Activated naive CD8-positive, alpha-beta T cell treated with anti-CD3 and anti-CD28 coated beads for 36 hours (primary cell): ENCODE data around the gene ZDHHC1. TPM values are rescaled to one million over a fixed set of nuclear protein-coding genes. Genes with fewer than 3 reads are reported as not detected.
"Not testable (repeated sequence)": the region's sequence is repeated elsewhere in the genome, so short reads cannot be mapped to it uniquely, and the experiment has no call there.

Source experiments
- DNase-seq: peaks from one replicate; pipeline ENCODE4 v3.0.0; 2021
- H3K27ac Mint-ChIP-seq: one replicate; pipeline ENCODE4 v1.8.0; 2022; ENCODE audit warnings: mild to moderate bottlenecking, moderate library complexity, mixed read lengths
- H3K27me3 Mint-ChIP-seq: one replicate; pipeline ENCODE4 v1.8.0; 2022; ENCODE audit warnings: mild to moderate bottlenecking, mixed read lengths
- H3K36me3 Mint-ChIP-seq: one replicate; pipeline ENCODE4 v1.8.0; 2021; ENCODE audit warnings: mild to moderate bottlenecking, mixed read lengths
- H3K4me1 Mint-ChIP-seq: one replicate; pipeline ENCODE4 v1.8.0; 2021; ENCODE audit warnings: mixed read lengths
- H3K4me3 Mint-ChIP-seq: one replicate; pipeline ENCODE4 v1.8.0; 2022; ENCODE audit warnings: mild to moderate bottlenecking, moderate library complexity, mixed read lengths
- H3K9me3 Mint-ChIP-seq: one replicate; pipeline ENCODE4 v1.8.0; 2022; ENCODE audit warnings: mixed read lengths
- total RNA-seq, 2 experiments: library from RNA; stranded (reverse); gene quantifications; one replicate each; pipeline ENCODE4 v1.2.3, GENCODE V29; 2021

Gene ZDHHC1
- total RNA-seq, 2 experiments from 2014 or later = 0.76 to 1.2 TPM

- Mint-ChIP-seq H3K27ac (no peak overlapping the region), H3K4me3 (no peak overlapping the region), H3K4me1 (peaks cover 7% of the 10 kb centered on the region), H3K27me3 (peaks cover 32% of the 10 kb centered on the region), H3K9me3 (no peaks in the 10 kb centered on the region), H3K36me3 (no peaks in the 10 kb centered on the region)
- DNase-seq = no peak
Observed at GRCh38 chr16:67390816-67391423, 25.4 kb downstream of the ZDHHC1 start.

GRCh38 chr16:67389911-67390815, 26.1 kb downstream of the ZDHHC1 start:
- Mint-ChIP-seq H3K36me3 (no peaks in the 10 kb centered on the region), H3K9me3 (no peaks in the 10 kb centered on the region), H3K4me3 (no peak overlapping the region), H3K27ac (no peak overlapping the region), H3K4me1 (peaks cover 9% of the 10 kb centered on the region), H3K27me3 (peaks cover 25% of the 10 kb centered on the region)
- no peak for DNase-seq

GRCh38 chr16:67388591-67388990, 27.7 kb downstream of the ZDHHC1 start:
- no peaks in the 10 kb centered on the region for H3K36me3 Mint-ChIP-seq
- peaks cover 7% of the 10 kb centered on the region for H3K4me1 Mint-ChIP-seq
- DNase-seq = no peak
- H3K9me3 Mint-ChIP-seq = no peaks in the 10 kb centered on the region
- H3K27ac Mint-ChIP-seq = no peak overlapping the region
- no peak overlapping the region for H3K4me3 Mint-ChIP-seq
- peaks cover 12% of the 10 kb centered on the region for H3K27me3 Mint-ChIP-seq

DNA sequence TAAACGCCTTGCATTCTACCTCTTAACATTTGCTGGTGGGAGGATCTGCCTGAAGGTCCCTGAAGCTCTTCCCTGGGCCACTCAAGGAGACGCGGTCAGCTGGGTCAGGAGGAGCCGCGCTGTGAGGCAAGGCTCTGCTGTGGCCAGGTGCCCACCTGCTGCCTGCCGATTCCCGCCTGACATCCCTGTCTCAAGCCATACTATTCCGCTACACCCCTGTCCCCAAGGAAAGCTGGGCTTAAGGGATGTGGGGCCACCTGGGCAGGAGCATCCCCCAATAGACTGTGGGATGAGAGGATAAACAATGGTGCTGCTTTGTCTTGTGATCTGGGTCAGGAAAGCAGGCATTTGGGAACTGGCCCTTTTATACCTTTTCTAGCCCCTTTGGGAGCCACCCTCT, 28.1 kb downstream of the ZDHHC1 start:
- Mint-ChIP-seq H3K27me3 (peaks cover 11% of the 10 kb centered on the region), H3K4me3 (no peak overlapping the region), H3K4me1 (peaks cover 7% of the 10 kb centered on the region), H3K9me3 (no peaks in the 10 kb centered on the region), H3K27ac (no peak overlapping the region), H3K36me3 (no peaks in the 10 kb centered on the region)
- DNase-seq = no peak

DNA sequence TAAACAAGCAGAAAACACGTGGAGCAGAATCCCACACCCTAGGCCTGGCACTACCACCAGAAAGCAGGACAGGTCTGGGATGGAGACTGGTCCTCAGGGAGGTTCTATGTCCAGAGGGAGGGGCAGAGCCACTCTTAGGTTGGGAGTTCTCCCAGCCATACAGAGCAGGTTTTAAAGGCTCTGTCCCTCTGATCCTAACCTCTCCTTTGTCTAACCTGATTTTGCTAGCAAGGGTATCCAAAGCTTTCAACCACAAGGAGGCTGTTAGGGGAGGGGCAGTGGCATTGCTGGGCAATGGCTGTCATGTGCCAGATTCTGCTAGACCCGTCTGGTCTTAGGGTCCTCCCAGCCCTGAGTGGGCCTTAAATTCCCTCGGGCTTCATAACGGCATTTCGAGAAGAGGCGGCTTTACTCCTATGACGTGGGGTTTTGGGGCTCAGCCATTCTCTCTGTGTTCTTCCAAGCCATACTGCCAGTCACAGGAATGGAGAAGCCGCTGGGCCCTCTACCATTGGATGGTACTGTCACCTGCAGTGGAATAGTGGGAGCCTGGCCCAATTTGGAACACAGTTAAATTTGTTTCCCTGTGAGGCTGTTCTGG, 28.7 kb downstream of the ZDHHC1 start:
- H3K4me1 Mint-ChIP-seq = peaks cover 7% of the 10 kb centered on the region
- H3K9me3 Mint-ChIP-seq = no peaks in the 10 kb centered on the region
- peaks cover 8% of the 10 kb centered on the region for H3K27me3 Mint-ChIP-seq
- no peaks in the 10 kb centered on the region for H3K36me3 Mint-ChIP-seq
- no peak overlapping the region for H3K27ac Mint-ChIP-seq
- H3K4me3 Mint-ChIP-seq = no peak overlapping the region
- no peak for DNase-seq

GRCh38 chr16:67386861-67387455, 29.3 kb downstream of the ZDHHC1 start:
- Mint-ChIP-seq H3K27me3 (peaks cover 1% of the 10 kb centered on the region), H3K4me3 (no peak overlapping the region), H3K27ac (no peak overlapping the region), H3K4me1 (peaks cover 7% of the 10 kb centered on the region), H3K9me3 (no peaks in the 10 kb centered on the region), H3K36me3 (no peaks in the 10 kb centered on the region)
- DNase-seq = no peak

DNA sequence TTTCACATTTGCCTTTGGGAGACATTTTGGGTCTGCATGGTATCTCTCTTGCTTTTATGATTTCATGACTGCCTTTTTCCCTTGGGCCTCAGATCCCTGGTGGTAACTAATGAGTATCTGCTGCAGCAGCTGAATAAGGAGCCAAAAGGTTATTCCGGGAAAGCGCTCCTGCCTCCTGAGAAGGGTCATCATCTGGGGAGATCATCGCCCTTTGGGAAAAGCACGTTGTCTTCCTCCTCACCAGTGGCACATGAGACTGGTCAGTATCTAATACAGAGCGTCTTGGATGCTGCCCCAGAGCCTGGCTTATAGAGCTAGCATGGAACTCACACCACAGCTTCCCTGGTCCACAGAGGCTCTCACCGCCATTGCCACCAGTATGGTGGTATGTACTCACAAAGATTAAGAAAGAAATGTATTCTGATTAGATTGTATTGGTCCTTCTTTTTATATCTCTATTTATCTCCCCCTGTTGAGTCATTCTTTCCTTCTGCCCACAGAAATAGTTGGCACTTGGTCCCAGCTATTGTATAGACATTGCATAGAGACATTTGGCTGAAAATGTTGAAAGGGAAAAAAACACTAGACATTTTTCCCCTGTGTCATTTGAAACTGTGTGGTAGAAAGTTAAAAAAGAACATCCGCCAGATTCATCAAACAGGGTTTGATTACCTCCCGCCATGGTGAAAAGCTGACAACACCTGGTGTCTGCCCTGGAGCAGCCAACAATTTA, 31.3 kb downstream of the ZDHHC1 start:
- no peaks in the 10 kb centered on the region for H3K9me3 Mint-ChIP-seq
- no peak overlapping the region for H3K27ac Mint-ChIP-seq
- no peak for DNase-seq
- H3K4me1 Mint-ChIP-seq = peaks cover 7% of the 10 kb centered on the region
- H3K36me3 Mint-ChIP-seq = no peaks in the 10 kb centered on the region
- no peak overlapping the region for H3K4me3 Mint-ChIP-seq
- H3K27me3 Mint-ChIP-seq = no peaks in the 10 kb centered on the region

DNA sequence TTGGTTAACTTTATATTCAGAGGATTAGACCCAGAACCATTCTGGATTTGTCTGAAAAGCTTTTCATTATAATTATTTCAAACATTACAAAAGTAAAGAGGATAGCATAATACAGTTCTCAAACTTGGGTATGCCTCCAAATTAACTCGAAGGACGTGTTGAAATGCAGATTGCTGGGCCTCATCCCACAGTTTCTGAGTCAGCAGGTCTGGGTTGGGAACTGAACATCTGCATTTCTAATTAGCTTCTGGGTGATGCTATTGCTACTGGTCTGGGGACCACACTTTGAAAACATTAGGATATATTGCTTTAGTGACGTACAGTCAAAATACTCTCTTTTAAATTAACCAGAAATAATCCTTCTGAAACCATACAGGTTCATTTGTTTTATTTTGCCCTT, 33.0 kb downstream of the ZDHHC1 start:
- Mint-ChIP-seq H3K4me1 (peaks cover 7% of the 10 kb centered on the region), H3K27ac (no peak overlapping the region)

GRCh38 chr16:67378642-67379041, 37.6 kb downstream of the ZDHHC1 start:
- H3K27me3 Mint-ChIP-seq = peaks cover 7% of the 10 kb centered on the region
- no peaks in the 10 kb centered on the region for H3K9me3 Mint-ChIP-seq
- no peak overlapping the region for H3K4me3 Mint-ChIP-seq
- no peak for DNase-seq
- H3K27ac Mint-ChIP-seq = no peak overlapping the region
- H3K4me1 Mint-ChIP-seq = no peaks in the 10 kb centered on the region
- no peaks in the 10 kb centered on the region for H3K36me3 Mint-ChIP-seq

More for the DNA sequence above, 33.0 kb downstream of the ZDHHC1 start:
- no peaks in the 10 kb centered on the region for H3K36me3 Mint-ChIP-seq
- H3K9me3 Mint-ChIP-seq = no peaks in the 10 kb centered on the region
- no peak for DNase-seq
- H3K4me3 Mint-ChIP-seq = no peak overlapping the region
- H3K27me3 Mint-ChIP-seq = no peaks in the 10 kb centered on the region

DNA sequence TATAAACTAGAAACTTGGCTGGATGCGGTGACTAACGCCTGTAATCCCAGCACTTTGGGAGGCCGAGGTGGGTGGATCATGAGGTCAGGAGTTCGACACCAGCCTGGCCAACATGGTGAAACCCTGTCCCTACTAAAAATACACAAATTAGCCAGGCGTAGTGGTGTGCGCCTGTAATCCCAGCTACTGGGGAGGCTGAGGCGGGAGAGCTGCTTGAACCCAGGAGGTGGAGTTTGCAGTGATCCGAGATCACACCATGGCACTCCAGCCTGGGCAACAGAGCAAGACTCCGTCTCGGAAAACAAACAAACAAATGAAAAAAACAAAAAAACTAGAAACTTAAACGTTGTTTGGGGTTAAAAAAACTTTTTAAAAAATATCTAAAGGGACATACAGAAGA, 40.3 kb downstream of the ZDHHC1 start:
- not testable (repeated sequence) for DNase-seq

DNA sequence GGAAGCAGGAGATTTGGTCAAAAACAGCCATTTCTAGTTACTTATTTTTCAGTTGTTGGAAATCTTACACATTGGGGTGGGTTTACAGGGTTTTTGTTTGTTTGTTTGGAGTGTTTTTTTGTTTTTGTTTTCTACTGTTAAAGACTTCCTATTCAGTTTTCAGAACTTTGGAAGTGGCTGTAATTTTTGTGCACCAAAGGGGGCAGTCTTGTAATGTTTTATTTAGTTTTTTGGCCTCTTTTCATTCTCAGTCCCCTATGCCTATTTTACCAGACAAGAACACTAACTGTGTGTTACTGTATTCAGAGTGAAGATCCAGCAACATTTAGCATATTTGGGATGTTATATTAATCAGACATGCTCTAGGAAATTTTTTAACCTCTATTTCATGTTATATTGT, 43.6 kb downstream of the ZDHHC1 start:
- no peaks in the 10 kb centered on the region for H3K4me1 Mint-ChIP-seq

More for the DNA sequence above, 40.3 kb downstream of the ZDHHC1 start:
- H3K9me3 Mint-ChIP-seq, H3K27ac Mint-ChIP-seq, H3K36me3 Mint-ChIP-seq, H3K4me1 Mint-ChIP-seq, H3K4me3 Mint-ChIP-seq: not testable (repeated sequence)
- H3K27me3 Mint-ChIP-seq = peaks cover 13% of the 10 kb centered on the region

DNA sequence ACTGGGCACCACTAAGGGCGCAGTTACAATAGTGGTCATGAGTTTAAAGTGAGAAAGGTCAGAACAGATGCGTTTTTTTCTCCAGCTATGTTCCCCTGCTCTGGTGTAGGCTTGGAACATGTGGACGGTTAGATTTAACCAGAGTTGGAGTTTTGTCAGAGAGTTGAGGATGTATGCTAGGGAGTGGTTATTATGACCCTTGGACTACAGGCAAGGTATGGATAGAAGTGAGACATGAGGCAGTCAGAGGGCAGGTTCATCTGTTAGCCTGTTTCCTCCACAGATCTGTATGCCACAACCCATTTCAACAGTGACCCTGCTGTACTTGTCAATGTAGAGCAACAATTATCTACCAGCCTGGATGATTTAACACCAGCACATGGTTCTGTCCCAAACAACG, 45.6 kb downstream of the ZDHHC1 start:
- H3K27me3 Mint-ChIP-seq = peaks cover 6% of the 10 kb centered on the region
- no peak for DNase-seq
- no peak overlapping the region for H3K27ac Mint-ChIP-seq
- no peak overlapping the region for H3K4me3 Mint-ChIP-seq
- peaks cover 2% of the 10 kb centered on the region for H3K4me1 Mint-ChIP-seq
- no peaks in the 10 kb centered on the region for H3K36me3 Mint-ChIP-seq
- H3K9me3 Mint-ChIP-seq = no peaks in the 10 kb centered on the region

More for the DNA sequence above, 43.6 kb downstream of the ZDHHC1 start:
- Mint-ChIP-seq H3K4me3 (no peak overlapping the region), H3K36me3 (no peaks in the 10 kb centered on the region), H3K9me3 (no peaks in the 10 kb centered on the region), H3K27me3 (peaks cover 11% of the 10 kb centered on the region), H3K27ac (no peak overlapping the region)
- DNase-seq = no peak

GRCh38 chr16:67364600-67365235, 51.6 kb downstream of the ZDHHC1 start:
- no peaks in the 10 kb centered on the region for H3K9me3 Mint-ChIP-seq
- no peak for DNase-seq

GRCh38 chr16:67361038-67361437, 55.2 kb downstream of the ZDHHC1 start:
- Mint-ChIP-seq H3K27me3 (no peaks in the 10 kb centered on the region), H3K4me1 (peaks cover 9% of the 10 kb centered on the region), H3K27ac (no peak overlapping the region), H3K9me3 (no peaks in the 10 kb centered on the region), H3K36me3 (no peaks in the 10 kb centered on the region), H3K4me3 (no peak overlapping the region)
- DNase-seq = no peak

More at GRCh38 chr16:67364600-67365235, 51.6 kb downstream of the ZDHHC1 start:
- H3K27me3 Mint-ChIP-seq = no peaks in the 10 kb centered on the region
- peaks cover 9% of the 10 kb centered on the region for H3K4me1 Mint-ChIP-seq
- H3K4me3 Mint-ChIP-seq = no peak overlapping the region
- peak overlapping the region; percentile 40 for H3K27ac Mint-ChIP-seq
- H3K36me3 Mint-ChIP-seq = no peaks in the 10 kb centered on the region
